ENCODE results near the gene LY9. TPM values are rescaled to one million over a fixed set of nuclear protein-coding genes. Genes with fewer than 3 reads are reported as not detected.

Gene LY9
- total RNA-seq, 1 experiment from 2014 or later, result 6.9 TPM

DNA sequence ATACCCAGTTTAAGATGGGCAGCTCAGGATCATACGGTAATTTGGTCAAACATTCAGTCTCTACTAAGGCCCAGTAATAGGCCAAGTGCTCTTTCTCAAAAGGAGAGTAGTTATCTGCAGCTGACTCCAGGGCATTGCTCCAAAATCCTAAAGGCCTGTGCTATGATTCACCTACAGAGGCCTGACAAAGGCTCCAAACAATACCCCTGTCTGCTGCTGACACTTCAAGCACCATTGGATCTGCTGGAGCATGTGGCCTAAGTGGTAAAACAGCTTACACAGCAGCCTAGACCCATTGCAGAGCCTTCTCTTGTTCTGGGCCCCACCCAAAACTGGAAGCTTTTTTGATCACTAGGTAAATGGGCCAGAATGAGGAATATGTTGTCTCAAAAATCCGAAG lies 34.1 kb upstream of the LY9 start:
- H3K36me3 ChIP-seq (ENCODE audit: low read depth), result no peaks in the 10 kb centered on the region
- no peak for DNase-seq
- no peaks in the 10 kb centered on the region for H3K9me2 ChIP-seq (ENCODE audit: insufficient read depth)
- H2AFZ ChIP-seq, result no peak overlapping the region
- no peaks in the 10 kb centered on the region for H3K9me3 ChIP-seq (ENCODE audit: insufficient read depth, low read depth)
- no peak overlapping the region for H3K4me3 ChIP-seq
- H3K4me1 ChIP-seq (replicated peaks; ENCODE audit: insufficient read depth), result no peaks in the 10 kb centered on the region
- no peaks in the 10 kb centered on the region for H4K20me1 ChIP-seq (ENCODE audit: insufficient read depth)
- H3K27me3 ChIP-seq (ENCODE audit: insufficient read depth, low read depth), result no peaks in the 10 kb centered on the region
- BruUV-seq (replicated peaks), result no TSS peak
- no peaks in the 10 kb centered on the region for H3K79me2 ChIP-seq (ENCODE audit: low read depth)
- H3K4me2 ChIP-seq, result no peak overlapping the region
- CTCF ChIA-PET, result no interaction called here
- no peak overlapping the region for H3K27ac ChIP-seq
- intact Hi-C loops (cut with micrococcal nuclease; ENCODE audit: unreplicated experiment), result no loop called here
- POLR2A ChIA-PET (ENCODE audit: unreplicated experiment), result no interaction called here
- H3F3A ChIP-seq (ENCODE audit: insufficient read depth, low read depth), result no peaks in the 10 kb centered on the region
- TF ChIP-seq, protein P1, sequence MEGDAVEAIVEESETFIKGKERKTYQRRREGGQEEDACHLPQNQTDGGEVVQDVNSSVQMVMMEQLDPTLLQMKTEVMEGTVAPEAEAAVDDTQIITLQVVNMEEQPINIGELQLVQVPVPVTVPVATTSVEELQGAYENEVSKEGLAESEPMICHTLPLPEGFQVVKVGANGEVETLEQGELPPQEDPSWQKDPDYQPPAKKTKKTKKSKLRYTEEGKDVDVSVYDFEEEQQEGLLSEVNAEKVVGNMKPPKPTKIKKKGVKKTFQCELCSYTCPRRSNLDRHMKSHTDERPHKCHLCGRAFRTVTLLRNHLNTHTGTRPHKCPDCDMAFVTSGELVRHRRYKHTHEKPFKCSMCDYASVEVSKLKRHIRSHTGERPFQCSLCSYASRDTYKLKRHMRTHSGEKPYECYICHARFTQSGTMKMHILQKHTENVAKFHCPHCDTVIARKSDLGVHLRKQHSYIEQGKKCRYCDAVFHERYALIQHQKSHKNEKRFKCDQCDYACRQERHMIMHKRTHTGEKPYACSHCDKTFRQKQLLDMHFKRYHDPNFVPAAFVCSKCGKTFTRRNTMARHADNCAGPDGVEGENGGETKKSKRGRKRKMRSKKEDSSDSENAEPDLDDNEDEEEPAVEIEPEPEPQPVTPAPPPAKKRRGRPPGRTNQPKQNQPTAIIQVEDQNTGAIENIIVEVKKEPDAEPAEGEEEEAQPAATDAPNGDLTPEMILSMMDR (conservative IDR thresholded peaks at IDR 0.05), result no peak
- no peak for TF ChIP-seq EZH2 (IDR thresholded peaks at IDR 0.05; ENCODE audit: low read depth)

DNA sequence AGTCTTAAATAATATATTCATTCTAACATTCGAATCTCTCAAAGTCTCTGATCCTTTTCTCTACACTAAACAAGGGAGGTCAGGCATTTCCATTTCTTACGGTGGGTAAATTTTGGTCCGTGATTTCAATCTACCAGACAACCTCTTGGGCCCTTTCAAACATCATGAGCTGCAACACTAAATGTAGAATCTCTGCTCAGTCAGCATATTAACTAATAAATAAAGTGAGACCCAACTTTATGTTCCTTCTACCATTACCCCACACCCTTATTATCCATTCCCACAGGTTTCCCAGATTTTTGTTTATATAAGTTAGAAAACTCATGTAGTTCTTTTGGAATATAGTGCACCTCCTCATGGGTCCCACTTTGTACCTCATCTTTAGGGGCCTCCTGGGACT lies 32.0 kb upstream of the LY9 start:
- H3K4me2 ChIP-seq, result no peak overlapping the region
- no peak overlapping the region for H2AFZ ChIP-seq
- H4K20me1 ChIP-seq (ENCODE audit: insufficient read depth), result no peaks in the 10 kb centered on the region
- no peaks in the 10 kb centered on the region for H3K4me1 ChIP-seq (replicated peaks; ENCODE audit: insufficient read depth)
- ChIA-PET POLR2A (ENCODE audit: unreplicated experiment) (interaction anchor here (0.7 kb wide), 1 partner anchor 281 kb away, joined by 3 read pairs; no protein-coding TSS in a partner anchor), CTCF (no interaction called here)
- no peaks in the 10 kb centered on the region for H3K36me3 ChIP-seq (ENCODE audit: low read depth)
- no TSS peak for BruUV-seq (replicated peaks)
- no peak overlapping the region for H3K4me3 ChIP-seq
- no peaks in the 10 kb centered on the region for H3K79me2 ChIP-seq (ENCODE audit: low read depth)
- no peaks in the 10 kb centered on the region for H3K9me3 ChIP-seq (ENCODE audit: insufficient read depth, low read depth)
- no peaks in the 10 kb centered on the region for H3K9me2 ChIP-seq (ENCODE audit: insufficient read depth)
- DNase-seq, result no peak
- H3F3A ChIP-seq (ENCODE audit: insufficient read depth, low read depth), result no peaks in the 10 kb centered on the region
- intact Hi-C loops (cut with micrococcal nuclease; ENCODE audit: unreplicated experiment), result no loop called here
- H3K27ac ChIP-seq, result no peak overlapping the region
- TF ChIP-seq, protein P1 (conservative IDR thresholded peaks at IDR 0.05), result no peak
- no peak for TF ChIP-seq EZH2 (IDR thresholded peaks at IDR 0.05; ENCODE audit: low read depth)
- no peaks in the 10 kb centered on the region for H3K27me3 ChIP-seq (ENCODE audit: insufficient read depth, low read depth)

DNA sequence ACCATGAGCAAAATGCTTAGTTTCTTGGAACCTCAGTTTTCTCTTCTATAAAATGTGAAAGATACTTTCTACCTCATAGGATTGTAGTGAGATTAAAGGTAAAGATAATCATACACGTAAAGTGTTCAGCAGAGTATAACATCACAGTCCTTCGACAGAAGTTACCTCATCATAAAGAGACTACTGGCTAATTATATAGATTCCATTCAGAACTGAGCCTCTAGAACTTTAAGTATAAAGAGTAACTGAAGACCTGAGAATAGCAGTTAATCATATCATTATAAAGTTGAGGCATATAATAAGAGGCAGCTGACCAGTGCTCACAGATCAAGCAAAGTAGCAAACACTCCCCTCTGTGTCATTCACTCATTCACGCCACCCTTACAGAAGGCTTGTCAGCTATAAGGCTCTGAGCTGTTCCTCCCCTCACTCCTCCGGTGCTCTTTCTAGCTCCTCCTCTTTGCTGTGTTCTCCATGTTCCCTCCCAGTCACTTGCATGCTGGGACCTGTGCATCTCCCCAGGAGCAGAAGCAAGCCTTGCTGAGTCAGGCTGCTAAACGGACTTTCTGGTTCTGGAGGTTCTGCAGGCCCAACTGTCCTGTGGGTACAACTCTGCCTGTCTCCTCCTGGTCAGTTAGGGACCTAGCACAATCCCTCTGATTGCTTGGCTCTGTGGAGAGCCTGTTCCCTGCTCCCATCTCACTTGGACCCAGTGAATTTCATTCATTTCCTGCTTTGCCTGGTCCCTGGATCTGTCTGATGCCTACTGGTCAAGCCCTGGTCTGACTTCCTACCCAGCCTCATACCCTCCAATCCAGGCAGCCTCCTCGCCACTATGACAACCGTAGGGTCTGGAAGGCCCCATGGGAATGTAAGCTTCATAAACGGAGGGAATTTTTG lies 28.3 kb upstream of the LY9 start:
- no peak for DNase-seq
- TF ChIP-seq EZH2 (IDR thresholded peaks at IDR 0.05; ENCODE audit: low read depth), result no peak
- TF ChIP-seq, protein P1 (conservative IDR thresholded peaks at IDR 0.05), result no peak
- no peaks in the 10 kb centered on the region for H3F3A ChIP-seq (ENCODE audit: insufficient read depth, low read depth)
- H3K27me3 ChIP-seq (ENCODE audit: insufficient read depth, low read depth), result no peaks in the 10 kb centered on the region
- no peaks in the 10 kb centered on the region for H4K20me1 ChIP-seq (ENCODE audit: insufficient read depth)
- H3K36me3 ChIP-seq (ENCODE audit: low read depth), result no peaks in the 10 kb centered on the region
- H3K27ac ChIP-seq, result no peak overlapping the region
- no peaks in the 10 kb centered on the region; the same call in 1 of the 2 replicates for H3K9me2 ChIP-seq (ENCODE audit: insufficient read depth)
- no peaks in the 10 kb centered on the region for H3K79me2 ChIP-seq (ENCODE audit: low read depth)
- no peaks in the 10 kb centered on the region for H3K4me1 ChIP-seq (replicated peaks; ENCODE audit: insufficient read depth)
- ChIA-PET POLR2A (ENCODE audit: unreplicated experiment) (no interaction called here), CTCF (interaction anchor here (1.6 kb wide), 1 partner anchor 13 kb away, joined by 7 read pairs; no protein-coding TSS in a partner anchor)
- H2AFZ ChIP-seq, result no peak overlapping the region; the same call in 1 of the 2 replicates
- H3K4me2 ChIP-seq, result no peak overlapping the region
- no peaks in the 10 kb centered on the region for H3K9me3 ChIP-seq (ENCODE audit: insufficient read depth, low read depth)
- no TSS peak for BruUV-seq (replicated peaks)
- intact Hi-C loops (cut with micrococcal nuclease; ENCODE audit: unreplicated experiment), result no loop called here
- no peak overlapping the region for H3K4me3 ChIP-seq
